GM06990 (cell line): Measurements from ENCODE around the gene FOXP4.

Experiments
- DNase-seq: peaks from one replicate; pipeline ENCODE4 v3.0.0-alpha.2; 2011; ENCODE audit not compliant: insufficient read length; ENCODE audit errors: extremely low read depth
- H3K27me3 ChIP-seq: replicated peaks from 2 replicates; pipeline ENCODE4 v1.6.0; 2011; ENCODE audit warnings: low read length; ENCODE audit not compliant: control insufficient read depth, insufficient read depth
- H3K36me3 ChIP-seq: 2 replicates; pipeline ENCODE4 v1.5.1; 2011; ENCODE audit warnings: low read length; ENCODE audit not compliant: control insufficient read depth, insufficient read depth
- H3K4me3 ChIP-seq: replicated peaks from 2 replicates; pipeline ENCODE4 v1.5.1; 2011; ENCODE audit warnings: low read depth, mild to moderate bottlenecking, control low read depth, low read length
- CTCF ChIP-seq: IDR thresholded peaks from 2 replicates; pipeline ENCODE4 v1.5.1; 2011; ENCODE audit warnings: low read length, control low read depth, mild to moderate bottlenecking, inconsistent platforms; ENCODE audit not compliant: insufficient read depth, poor library complexity, severe bottlenecking

FOXP4 gene

GRCh38 chr6:41581381-41581991 is 35.3 kb downstream of the FOXP4 start:
- no peak for TF ChIP-seq CTCF
- DNase-seq, result no peak
- no peaks in the 10 kb centered on the region for H3K27me3 ChIP-seq
- peaks cover 38% of the 10 kb centered on the region for H3K36me3 ChIP-seq
- no peak overlapping the region for H3K4me3 ChIP-seq

- no peak for DNase-seq
- no peaks in the 10 kb centered on the region for H3K27me3 ChIP-seq
- no peak for TF ChIP-seq CTCF
- H3K36me3 ChIP-seq, result peaks cover 39% of the 10 kb centered on the region
- H3K4me3 ChIP-seq, result no peak overlapping the region
Measured at GRCh38 chr6:41582540-41582939, 36.4 kb downstream of the FOXP4 start.

GRCh38 chr6:41583565-41583964 is 37.4 kb downstream of the FOXP4 start:
- Histone ChIP-seq H3K27me3 (no peaks in the 10 kb centered on the region), H3K36me3 (peaks cover 45% of the 10 kb centered on the region), H3K4me3 (no peak overlapping the region)
- TF ChIP-seq CTCF, result no peak
- DNase-seq, result no peak

GRCh38 chr6:41584205-41584604 is 38.0 kb downstream of the FOXP4 start:
- no peak overlapping the region for H3K4me3 ChIP-seq
- no peak for TF ChIP-seq CTCF
- no peak for DNase-seq
- H3K36me3 ChIP-seq, result peaks cover 49% of the 10 kb centered on the region
- H3K27me3 ChIP-seq, result no peaks in the 10 kb centered on the region

GRCh38 chr6:41584668-41585205 is 38.6 kb downstream of the FOXP4 start:
- Histone ChIP-seq H3K36me3 (peaks cover 50% of the 10 kb centered on the region), H3K4me3 (no peak overlapping the region), H3K27me3 (no peaks in the 10 kb centered on the region)
- no peak for TF ChIP-seq CTCF
- no peak for DNase-seq

- peaks cover 53% of the 10 kb centered on the region for H3K36me3 ChIP-seq
- DNase-seq, result no peak
- TF ChIP-seq CTCF, result no peak
- H3K27me3 ChIP-seq, result no peaks in the 10 kb centered on the region
- no peak overlapping the region for H3K4me3 ChIP-seq
Measured at GRCh38 chr6:41585605-41586004, 39.4 kb downstream of the FOXP4 start.
